GM21526 (cell line): ENCODE data around the gene HSPB9.

Experiments used
- ATAC-seq: cut with Tn5 transposase; IDR thresholded peaks from one replicate; pipeline ENCODE4 v1.9.1; 2021; ENCODE audit warnings: moderate library complexity; ENCODE audit not compliant: unreplicated experiment, low FRiP score

The HSPB9 gene, protein sequence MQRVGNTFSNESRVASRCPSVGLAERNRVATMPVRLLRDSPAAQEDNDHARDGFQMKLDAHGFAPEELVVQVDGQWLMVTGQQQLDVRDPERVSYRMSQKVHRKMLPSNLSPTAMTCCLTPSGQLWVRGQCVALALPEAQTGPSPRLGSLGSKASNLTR

GRCh38 chr17:42122371-42123303 lies at the start of gene HSPB9:
HSPB9 (plus strand) TSS chr17:42122804; CDS start chr17:42122851, 47 bp downstream.
- ATAC-seq = no peak

- no peak for ATAC-seq
Observed at GRCh38 chr17:42075789-42076188, 46.8 kb upstream of the HSPB9 start.

GRCh38 chr17:42076797-42077559 lies 45.6 kb upstream of the HSPB9 start:
- ATAC-seq = no peak

DNA sequence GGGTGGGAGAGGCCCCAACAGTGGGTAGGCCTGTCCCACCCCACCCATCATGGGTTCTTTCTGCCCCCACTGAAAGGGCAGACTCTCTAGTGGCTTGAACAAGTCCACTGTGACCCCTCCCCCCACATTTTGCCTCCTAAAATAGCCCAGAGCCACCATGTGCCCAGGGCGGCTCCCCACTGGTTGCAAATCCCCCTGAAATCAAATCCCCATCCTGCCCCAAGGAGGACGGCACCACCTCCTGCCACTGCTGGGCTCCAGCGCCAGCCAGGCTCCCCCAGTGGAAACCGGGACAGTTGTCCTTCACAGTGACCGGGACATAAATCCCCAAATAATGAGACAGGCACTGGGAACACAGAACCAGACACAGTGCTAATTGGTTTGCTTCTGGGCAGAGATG lies 44.8 kb upstream of the HSPB9 start:
- ATAC-seq = no peak

DNA sequence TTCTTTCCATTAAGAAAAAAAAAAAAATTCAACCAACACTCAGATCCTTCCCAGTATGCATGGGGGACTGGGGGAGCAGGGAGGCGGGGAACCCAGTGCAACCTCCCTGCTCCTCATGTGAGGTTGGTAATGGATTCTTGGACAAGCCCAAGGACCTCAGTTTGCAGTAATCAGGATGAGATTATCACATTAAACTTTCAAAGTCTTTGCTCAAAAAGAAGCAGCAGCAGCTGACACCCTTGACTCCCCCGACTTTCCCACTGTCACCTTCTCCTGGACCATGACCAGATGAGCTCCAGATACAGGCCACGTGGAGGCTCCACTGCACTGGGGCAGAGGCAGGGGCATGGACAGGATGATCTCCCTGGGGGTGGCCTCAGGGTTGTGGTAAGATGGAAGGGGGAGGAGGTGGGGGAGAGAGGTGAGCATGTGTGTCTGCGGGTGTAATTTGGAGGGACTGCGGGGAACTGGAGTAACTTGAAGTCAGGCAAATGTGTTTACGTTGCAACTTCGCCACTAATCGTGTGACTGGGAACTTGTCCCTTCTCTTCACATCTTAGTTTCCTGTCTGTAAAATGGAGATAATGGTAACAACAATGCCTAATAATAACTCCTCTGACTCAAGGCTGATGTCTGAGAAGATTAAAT lies 44.1 kb upstream of the HSPB9 start:
- ATAC-seq = no peak

DNA sequence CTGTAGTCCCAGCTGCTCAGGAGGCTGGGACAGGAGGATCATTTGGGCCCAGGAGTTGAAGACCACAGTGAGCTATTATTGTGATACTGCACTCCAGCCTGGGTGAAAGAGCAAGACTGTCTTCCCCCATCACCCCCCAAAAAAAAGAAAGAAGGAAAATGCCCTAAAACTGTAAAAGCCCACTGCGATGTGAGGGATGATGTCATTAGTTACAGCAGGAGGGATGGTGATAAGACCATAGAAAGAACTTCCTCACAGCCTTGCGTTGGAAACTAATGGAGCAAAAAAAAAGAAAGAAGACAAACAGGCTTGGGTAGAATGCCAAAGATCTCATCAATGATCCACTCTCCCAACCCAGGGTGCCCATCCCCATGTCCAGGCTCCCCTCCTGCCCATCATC lies 43.1 kb upstream of the HSPB9 start:
- ATAC-seq = no peak

DNA sequence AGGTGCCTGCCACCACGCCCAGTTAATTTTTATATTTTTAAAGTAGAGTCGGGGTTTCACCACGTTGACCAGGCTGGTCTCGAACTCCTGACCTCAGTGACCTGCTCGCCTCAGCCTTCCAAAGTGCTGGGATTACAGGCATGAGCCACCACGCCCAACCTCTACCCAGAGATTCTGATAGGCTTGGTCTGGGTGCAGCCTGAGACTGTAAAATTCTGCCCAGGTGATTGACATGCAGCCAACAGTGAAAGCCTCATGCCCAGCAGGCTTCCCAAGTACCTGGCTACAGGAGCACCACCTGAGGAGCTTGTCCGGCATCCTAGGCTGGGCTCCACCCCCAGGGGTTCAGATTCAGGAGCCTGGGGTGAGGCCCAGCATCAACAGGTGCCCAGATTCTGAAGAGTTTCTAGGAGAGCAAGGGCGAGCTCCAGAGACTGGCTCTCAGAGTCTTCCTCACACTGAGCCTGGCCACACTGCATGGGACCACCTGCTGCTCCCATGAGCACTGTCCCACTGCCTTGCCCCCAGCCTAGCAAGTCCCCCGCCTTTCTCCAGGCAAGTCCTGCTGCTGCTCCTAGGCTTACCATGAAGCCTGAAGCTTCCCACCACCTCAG lies 41.0 kb upstream of the HSPB9 start:
- ATAC-seq = no peak

GRCh38 chr17:42087042-42087701 lies 35.4 kb upstream of the HSPB9 start:
- ATAC-seq = no peak

DNA sequence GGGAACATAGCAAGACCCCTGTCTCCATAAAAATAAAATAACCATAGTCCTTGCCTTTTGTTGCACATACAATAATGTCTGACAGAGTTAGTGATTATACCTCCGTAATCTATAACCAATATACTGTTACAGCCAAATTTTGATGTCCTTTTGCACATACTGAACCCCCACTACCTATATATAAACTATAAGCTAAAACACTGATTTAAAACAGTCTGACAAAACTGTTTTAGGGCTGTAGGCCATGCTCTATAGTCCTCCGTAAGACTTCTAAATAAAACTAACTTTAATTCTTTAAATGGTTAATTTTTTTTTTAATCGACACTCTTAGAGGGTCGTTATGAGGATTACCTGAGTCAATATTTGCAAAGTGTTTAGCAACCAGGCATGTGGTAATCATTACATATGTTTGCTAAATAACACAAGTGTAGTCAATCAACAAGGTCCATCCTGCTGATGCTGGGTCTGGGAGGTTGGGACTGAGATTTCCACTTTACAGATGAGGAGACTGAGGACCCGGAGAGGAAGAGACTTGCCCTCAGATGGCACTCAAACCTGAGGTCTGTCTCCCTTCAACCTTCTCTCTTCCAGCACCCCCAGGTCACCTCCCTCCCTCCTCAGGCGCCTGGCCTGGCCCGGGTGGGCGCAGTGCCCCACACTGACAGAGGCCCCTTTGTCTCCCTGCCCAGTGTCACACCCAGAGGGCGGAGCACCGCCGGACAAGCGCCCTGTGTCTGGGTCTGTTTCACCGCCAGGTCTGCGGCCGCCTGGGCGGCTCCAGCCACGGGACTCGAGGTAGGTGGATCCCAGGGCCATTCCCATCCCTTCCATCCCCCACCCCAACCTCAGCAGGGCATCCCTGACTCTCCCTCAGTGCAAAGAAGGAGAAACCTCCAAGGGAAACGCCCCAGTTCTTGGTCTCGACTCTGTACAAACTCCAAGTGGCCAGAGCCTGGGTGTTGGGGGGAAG lies 34.6 kb upstream of the HSPB9 start:
- no peak for ATAC-seq

DNA sequence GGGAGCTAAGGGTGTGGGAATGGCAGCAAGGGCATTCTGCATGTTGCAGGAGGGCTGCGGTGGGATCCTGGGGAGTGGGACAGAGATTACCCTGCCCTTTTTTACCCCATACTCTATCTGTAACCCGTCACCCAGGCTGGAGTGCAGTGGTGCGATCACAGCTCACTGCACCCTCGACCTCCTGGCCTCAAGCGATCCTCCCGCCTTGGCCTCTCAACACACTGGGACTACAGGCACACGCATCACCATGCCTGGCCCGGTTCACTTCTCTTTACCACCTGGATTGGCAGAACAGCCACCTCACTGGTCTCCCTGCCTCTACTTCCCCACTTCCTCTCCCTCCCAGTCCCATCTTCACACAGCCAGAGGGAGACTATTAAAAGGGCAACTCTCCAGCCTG lies 33.9 kb upstream of the HSPB9 start:
- ATAC-seq = no peak

GRCh38 chr17:42090964-42091790 lies 31.4 kb upstream of the HSPB9 start:
- ATAC-seq = no peak

GRCh38 chr17:42092939-42093338 lies 29.7 kb upstream of the HSPB9 start:
- ATAC-seq = no peak

DNA sequence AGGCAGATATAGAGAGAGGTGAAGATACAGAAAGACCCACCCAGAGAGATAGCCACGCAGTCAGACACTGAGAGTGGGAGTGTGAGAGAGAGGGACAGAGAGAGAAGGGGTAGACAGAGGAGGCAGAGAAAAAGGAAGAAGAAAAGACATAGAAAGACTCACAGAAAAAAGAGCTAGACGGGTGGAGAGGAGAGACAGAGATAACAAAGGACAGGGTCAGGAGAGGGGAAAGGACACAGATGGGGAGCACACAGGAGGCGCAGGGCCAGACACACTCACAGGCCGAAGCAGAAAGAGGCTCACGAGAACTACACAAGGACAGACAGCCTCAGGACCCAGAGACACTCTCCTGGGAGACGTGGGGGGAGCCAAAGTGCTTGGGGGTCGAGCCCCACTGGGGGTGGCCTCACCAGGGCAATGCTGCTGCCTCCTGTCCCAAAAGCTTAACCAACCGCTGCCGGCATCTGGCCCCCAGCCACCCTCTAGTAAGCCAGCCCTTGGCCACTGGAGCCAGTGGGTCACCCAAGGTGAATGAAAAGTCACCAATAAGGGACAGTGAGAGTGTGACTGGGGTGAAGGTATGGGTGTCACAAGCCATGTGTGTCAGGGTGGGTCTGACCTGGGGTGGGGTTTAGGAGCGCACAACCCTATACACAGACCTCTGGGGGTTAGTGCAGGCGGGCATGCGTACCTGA lies 28.1 kb upstream of the HSPB9 start:
- ATAC-seq = no peak

GRCh38 chr17:42096360-42097111 lies 26.1 kb upstream of the HSPB9 start:
- no peak for ATAC-seq

- no peak for ATAC-seq
Observed at GRCh38 chr17:42097691-42098631, 24.6 kb upstream of the HSPB9 start, which contains the start of gene ZNF385C. ZNF385C (minus strand) TSS chr17:42098473; CDS start chr17:42063056, 35,417 bp downstream.
